Activated gamma-delta T cell treated with Interleukin-2 at 50 U/mL for 16 hours (primary cell): ENCODE results near the gene SMIM43.
"Not testable (repeated sequence)": the region's sequence is repeated elsewhere in the genome, so short reads cannot be mapped to it uniquely, and the experiment has no call there.

Experiments
- DNase-seq: peaks from one replicate; pipeline ENCODE4 v3.0.0-alpha.2; 2020

The SMIM43 gene

DNA sequence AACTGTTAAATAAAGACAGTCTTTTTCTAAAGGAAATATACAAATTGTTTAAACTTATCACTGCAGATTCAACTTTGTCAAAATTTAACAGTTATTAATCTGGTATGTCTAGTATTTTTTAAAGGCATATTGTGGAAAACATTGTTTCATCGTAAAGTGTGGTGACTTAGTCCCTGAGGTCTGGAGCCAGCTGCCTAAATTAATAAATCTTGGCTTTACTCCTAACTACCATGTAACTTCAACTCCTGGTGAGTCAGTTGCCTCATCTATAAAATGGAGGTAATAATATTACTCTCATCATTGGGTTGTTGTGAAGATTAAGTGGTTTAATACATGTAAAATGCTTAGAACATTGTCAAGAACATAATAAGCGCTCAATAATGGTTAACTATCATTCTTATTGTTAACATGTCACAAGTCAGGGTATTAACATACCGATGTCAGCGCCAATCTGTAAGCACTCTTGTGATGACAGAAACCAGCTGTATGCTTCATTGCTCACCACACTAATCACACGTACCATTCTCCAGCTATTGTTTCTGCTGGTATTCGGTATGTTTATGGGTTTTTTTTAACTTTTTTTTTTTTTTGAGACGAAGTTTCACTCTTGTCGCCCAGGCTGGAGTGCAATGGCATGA lies 14.1 kb upstream of the SMIM43 start:
- DNase-seq, result no peak

DNA sequence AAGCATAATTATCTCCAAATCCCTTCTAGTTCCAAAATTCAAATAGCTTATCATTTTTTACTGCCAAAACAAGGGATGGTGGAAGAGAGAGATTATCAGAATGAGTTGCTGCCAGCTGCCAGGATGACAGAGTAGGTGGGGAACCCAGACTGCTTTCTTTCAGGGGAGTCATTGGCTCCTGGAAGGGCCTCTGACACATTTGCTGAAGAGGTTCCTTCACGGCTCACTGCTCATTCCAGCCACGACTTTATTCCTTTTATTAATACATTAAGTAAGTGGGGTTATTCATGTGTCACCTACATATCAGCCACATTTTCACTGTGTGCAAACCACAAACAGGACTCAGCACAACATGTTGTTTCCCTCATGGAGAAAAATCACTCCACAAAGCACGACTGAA lies 12.7 kb upstream of the SMIM43 start:
- DNase-seq, result no peak

GRCh38 chr4:121776610-121777401 lies 11.8 kb upstream of the SMIM43 start:
- no peak for DNase-seq

DNA sequence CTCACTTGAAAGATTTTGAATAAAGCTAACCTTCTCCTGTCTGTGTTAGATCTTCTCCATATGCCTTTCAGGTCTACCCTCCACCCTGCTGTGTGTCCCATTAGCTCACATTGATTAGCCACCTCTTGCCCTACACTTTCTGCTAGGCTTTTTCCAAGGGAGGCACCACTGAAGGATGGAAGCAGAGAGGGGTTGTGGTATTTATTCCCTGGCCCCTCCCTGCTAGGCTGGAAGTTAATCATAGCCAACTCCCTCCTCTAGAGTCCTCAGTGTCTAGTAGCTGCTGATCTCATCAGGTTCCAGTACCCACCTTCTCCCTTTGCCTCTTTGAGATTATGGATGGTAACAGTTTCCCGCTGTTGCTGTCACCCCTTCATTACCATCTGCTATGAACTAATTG lies 8.9 kb upstream of the SMIM43 start:
- DNase-seq, result no peak

DNA sequence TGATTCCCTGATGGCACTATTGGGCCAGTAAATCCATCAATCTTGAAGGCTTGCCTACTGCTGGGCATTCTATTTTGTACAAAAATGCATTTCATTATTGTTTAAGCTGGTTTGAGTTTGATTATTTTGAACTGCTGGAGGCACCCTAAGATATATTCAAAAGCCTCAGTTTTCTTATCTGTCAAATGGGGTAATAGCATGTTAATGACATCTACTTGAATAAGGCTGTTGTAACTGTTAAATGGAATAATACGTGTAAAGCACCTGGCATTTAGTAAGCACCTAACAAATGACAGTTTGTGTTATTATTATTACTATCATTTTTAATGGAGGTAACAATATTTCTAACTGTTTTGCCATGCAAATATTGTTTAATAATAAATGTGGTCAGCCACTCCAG lies 6.9 kb upstream of the SMIM43 start:
- DNase-seq, result no peak

DNA sequence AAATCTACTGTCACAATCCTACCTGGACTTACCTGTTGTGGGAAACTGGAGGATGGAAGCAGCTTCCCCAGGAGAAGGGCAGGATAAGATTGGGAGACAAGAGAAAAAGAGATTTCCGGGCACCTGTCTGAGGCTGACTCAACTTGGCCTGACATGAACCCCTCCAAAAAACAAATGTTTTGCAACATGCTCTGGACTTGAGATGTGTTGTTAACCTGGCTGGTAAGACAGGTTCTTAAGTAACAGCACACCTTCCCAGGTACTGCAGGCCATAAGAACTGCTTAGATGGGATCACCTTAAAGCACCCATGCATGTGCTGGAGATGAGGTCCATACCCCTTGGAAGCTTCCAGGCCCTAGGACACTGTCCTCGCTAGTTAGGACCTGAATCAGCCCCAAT lies 4.4 kb upstream of the SMIM43 start:
- no peak for DNase-seq

GRCh38 chr4:121767166-121767565 lies 2.2 kb upstream of the SMIM43 start:
- no peak for DNase-seq

DNA sequence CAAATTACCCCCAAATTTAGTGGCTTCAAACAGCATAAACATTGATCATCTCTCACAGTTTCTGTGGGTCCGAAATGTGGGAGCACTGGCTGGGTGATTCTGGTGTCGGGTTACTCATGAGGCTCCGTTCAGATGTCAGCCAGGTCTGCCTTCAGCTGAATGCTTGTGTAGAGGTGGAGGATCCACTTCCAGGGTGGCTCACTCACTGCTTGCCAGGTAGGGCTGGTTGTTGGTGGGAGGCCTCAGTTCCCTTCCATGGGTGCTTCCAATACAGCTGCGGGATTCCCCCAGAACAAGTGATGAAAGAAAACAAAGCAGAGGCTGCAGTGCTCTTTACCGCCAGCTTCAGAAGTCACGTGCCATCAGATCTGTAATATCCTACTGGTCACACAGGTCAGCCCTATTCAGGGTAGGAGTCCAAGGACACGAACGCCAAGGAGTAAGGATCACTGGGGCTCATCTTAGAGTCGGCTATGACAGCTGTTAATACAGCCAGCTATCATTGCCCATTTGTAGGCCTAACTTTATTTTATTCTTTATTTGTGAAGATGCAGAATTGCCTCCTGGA lies 1.1 kb upstream of the SMIM43 start:
- no peak for DNase-seq

- DNase-seq, result no peak
Measured at GRCh38 chr4:121765368-121765705, 373 bp upstream of the SMIM43 start.

DNA sequence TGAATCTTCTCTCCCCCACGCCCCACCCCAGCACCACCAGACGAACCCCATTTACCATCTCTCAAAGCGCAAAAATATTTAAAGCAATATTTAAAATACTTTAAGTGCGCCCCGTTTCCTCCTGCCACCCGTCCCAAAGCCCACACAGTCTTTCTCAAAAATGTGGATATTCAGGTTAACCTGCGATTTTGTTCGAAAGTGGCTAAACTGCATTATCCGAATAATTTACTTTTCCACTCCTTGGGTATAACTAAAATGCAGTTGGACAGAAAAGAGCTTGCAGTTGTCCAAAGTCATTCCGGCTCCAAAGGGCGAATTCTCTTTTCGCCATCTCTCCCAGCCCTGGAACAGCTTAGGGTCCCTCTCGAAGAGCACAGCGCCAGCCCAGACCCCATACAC lies 662 bp downstream of the SMIM43 start:
- no peak for DNase-seq

GRCh38 chr4:121760205-121760604 lies 4.8 kb downstream of the SMIM43 start:
- no peak for DNase-seq

- no peak for DNase-seq
Measured at GRCh38 chr4:121758925-121759568, 5.9 kb downstream of the SMIM43 start.

- not testable (repeated sequence) for DNase-seq
Measured at GRCh38 chr4:121752142-121752541, 12.8 kb downstream of the SMIM43 start.

GRCh38 chr4:121749225-121749624 lies 15.7 kb downstream of the SMIM43 start:
- DNase-seq, result no peak

GRCh38 chr4:121742794-121743193 lies 22.2 kb downstream of the SMIM43 start:
- DNase-seq, result no peak

GRCh38 chr4:121741751-121742150 lies 23.2 kb downstream of the SMIM43 start:
- DNase-seq, result no peak

GRCh38 chr4:121740796-121741409 lies 24.1 kb downstream of the SMIM43 start:
- DNase-seq, result no peak

DNA sequence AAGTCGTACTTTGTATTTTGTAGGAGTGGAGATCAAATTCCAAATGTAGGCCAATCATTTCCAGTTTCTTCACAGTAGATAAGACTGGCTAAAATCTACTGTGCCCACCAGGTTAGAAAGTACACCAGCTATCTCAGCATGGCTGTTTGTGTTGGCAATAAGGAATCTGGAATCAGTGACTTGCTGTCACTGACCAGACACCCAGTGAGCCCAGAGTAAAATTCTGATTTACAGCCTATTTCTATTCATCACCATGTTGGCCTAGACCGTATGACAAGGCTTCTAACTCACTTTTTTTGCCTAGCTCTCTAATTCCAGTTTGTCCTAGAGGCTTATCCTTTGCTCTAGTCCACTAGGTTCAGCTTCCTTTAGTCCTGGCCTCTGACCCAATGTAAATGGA lies 25.4 kb downstream of the SMIM43 start:
- DNase-seq, result no peak

DNA sequence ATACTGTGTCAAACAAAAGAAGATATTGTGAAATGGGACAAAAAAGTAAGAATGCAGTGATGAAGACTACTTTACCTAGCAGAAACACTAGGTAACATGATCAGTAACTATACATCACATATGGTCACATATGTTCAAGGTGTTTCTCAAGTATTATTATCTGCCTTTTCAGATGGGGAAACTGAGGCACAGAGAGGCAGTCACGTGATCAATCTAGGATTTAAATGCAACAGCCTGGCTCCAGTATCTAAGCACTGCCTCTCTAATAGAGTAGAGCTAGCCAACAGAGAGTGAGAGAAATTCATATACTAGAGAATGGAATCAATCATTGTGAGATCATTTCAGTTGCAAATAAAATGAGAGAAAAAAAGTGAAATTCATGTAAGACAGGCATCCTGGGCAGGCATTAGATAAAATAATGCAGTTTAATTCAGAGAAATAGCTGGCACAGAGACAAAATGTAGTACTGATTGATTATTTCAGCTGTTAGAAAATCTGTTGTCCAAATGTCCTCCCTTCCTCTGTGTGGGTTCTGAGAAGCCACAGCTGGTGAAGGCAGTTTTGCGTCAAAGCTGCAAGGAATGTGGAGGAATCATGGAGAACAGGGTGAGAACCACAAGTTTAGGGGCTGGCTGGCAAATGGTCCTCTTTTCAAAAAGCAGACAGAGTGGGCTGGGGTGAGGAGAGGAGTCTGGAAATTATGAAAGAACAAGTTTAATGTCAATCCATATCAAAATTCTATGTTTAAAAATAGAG lies 26.0 kb downstream of the SMIM43 start:
- DNase-seq, result no peak

DNA sequence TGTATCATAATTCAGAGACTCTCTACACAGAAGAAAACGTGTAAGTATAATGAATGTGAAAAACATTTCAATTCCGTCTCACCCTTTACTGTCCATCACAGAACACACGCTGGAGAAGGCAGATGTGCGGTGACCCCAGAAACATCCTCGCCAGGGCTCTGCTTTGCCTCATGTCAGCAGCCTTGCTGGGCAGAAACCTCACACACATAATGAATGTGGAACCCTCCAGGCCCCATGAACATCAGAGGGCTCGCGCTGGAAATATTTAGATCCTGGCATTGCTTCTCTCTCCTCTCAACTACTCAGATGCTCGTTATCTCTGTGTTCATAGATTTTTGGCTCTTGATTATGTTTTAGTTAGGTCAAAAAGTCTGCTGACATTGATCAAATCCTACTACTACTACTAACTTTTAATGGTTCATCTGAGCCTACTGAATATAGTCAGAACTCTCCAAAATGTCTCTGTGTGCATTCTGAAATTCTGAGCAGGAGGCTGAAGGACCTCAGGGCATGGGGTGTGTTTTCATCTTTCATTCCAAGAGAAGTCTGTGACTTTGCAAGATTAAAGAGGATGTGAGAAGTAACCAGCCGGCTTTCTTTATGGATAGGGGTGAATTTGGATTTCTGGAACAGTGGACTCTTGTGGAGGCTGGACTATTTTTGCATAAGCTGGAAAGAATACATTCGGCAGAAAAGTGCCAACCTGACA lies 27.0 kb downstream of the SMIM43 start:
- DNase-seq, result no peak

GRCh38 chr4:121736735-121737351 lies 28.1 kb downstream of the SMIM43 start:
- DNase-seq, result peak; percentile 8

DNA sequence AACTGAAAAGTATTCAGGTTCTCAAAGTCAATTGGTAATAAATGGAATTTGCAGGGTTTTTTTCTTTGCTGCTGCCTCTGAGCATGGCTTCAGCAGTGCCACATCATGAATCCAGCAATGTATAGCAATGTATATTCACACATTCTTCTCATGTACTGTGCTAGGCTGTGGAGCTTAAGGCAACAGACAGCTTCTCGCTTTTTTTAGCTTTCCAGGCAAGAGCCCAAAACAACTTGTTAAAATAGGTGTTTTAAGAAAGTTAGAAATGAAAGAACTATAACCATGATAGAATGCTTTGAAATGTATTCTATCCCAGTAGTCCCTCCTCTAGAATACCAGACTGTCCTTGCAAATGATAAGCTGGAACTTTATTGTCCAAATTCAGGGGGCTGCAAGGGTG lies 30.4 kb downstream of the SMIM43 start:
- DNase-seq, result no peak
